NCI-H345 treated with DMSO at 0.1 percent for 48 hours (cell line): ENCODE measurements around the gene BRCA2.

Experiments
- DNase-seq: peaks from one replicate; lab custom pipeline; 2025; ENCODE audit not compliant: unreplicated experiment; lab: John Stamatoyannopoulos, UW

The BRCA2 gene

GRCh38 chr13:32378012-32378411 lies 62.7 kb downstream of the BRCA2 start:
- DNase-seq = no peak

GRCh38 chr13:32381539-32381938 lies 66.2 kb downstream of the BRCA2 start:
- no peak for DNase-seq

- no peak for DNase-seq
Measured at GRCh38 chr13:32383836-32384618, 68.7 kb downstream of the BRCA2 start.

- no peak for DNase-seq
Measured at GRCh38 chr13:32384702-32385101, 69.4 kb downstream of the BRCA2 start.

- DNase-seq = no peak
Measured at GRCh38 chr13:32385410-32385809, 70.1 kb downstream of the BRCA2 start.

GRCh38 chr13:32390048-32390447 lies 74.7 kb downstream of the BRCA2 start:
- DNase-seq = no peak

- no peak for DNase-seq
Measured at GRCh38 chr13:32390484-32390883, 75.2 kb downstream of the BRCA2 start.

- no peak for DNase-seq
Measured at GRCh38 chr13:32391101-32391619, 75.9 kb downstream of the BRCA2 start.

- DNase-seq = no peak
Measured at GRCh38 chr13:32403108-32403507, 87.8 kb downstream of the BRCA2 start.

GRCh38 chr13:32407854-32408253 lies 92.5 kb downstream of the BRCA2 start:
- DNase-seq = no peak

GRCh38 chr13:32408296-32409000 lies 93.1 kb downstream of the BRCA2 start:
- DNase-seq = peak; percentile 31

- no peak for DNase-seq
Measured at GRCh38 chr13:32409001-32409313, 93.6 kb downstream of the BRCA2 start.

- DNase-seq = no peak
Measured at GRCh38 chr13:32409561-32410421, 94.5 kb downstream of the BRCA2 start.

- no peak for DNase-seq
Measured at GRCh38 chr13:32413284-32413683, 98.0 kb downstream of the BRCA2 start.

GRCh38 chr13:32414580-32414979 lies 99.3 kb downstream of the BRCA2 start:
- no peak for DNase-seq

GRCh38 chr13:32415019-32415418 lies 99.7 kb downstream of the BRCA2 start:
- DNase-seq = no peak

- DNase-seq = no peak
Measured at GRCh38 chr13:32417995-32418394, 102.7 kb downstream of the BRCA2 start.

- no peak for DNase-seq
Measured at GRCh38 chr13:32419862-32420261, 104.6 kb downstream of the BRCA2 start.

- no peak for DNase-seq
Measured at GRCh38 chr13:32423592-32423991, 108.3 kb downstream of the BRCA2 start.

- DNase-seq = no peak
Measured at GRCh38 chr13:32425158-32425557, 109.8 kb downstream of the BRCA2 start.

GRCh38 chr13:32426191-32426989 lies 111.1 kb downstream of the BRCA2 start:
- no peak for DNase-seq
